ENCODE results near the gene TMEM169.

DNA sequence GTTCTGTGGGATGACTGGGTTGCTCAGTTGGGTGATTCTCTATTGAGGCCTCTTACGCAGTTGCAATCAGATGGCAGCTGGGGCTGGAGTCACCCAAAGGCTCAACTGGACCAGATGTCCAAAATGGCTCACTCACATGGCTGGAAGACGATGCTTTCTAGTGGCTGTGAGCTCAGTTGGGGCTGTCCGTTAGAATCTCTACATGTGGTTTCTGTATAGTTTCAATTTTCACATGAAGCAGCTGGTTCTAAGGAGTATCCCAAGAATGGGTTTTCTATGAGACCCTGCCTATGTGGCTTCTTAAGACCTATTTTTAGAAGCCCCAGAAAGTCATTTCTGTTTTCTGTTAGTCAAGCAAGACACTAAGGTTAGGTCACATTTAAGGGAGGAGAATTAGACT is 31.9 kb downstream of the TMEM169 start:
- TF ChIP-seq, protein P1, sequence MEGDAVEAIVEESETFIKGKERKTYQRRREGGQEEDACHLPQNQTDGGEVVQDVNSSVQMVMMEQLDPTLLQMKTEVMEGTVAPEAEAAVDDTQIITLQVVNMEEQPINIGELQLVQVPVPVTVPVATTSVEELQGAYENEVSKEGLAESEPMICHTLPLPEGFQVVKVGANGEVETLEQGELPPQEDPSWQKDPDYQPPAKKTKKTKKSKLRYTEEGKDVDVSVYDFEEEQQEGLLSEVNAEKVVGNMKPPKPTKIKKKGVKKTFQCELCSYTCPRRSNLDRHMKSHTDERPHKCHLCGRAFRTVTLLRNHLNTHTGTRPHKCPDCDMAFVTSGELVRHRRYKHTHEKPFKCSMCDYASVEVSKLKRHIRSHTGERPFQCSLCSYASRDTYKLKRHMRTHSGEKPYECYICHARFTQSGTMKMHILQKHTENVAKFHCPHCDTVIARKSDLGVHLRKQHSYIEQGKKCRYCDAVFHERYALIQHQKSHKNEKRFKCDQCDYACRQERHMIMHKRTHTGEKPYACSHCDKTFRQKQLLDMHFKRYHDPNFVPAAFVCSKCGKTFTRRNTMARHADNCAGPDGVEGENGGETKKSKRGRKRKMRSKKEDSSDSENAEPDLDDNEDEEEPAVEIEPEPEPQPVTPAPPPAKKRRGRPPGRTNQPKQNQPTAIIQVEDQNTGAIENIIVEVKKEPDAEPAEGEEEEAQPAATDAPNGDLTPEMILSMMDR (conservative IDR thresholded peaks at IDR 0.05): no peak
- no peak for TF ChIP-seq EZH2 (IDR thresholded peaks at IDR 0.05; ENCODE audit: low read depth)

Data from PC-9 (cell line).